Measurements from ENCODE around the gene AMN1. TPM values are rescaled to one million over a fixed set of nuclear protein-coding genes. Genes with fewer than 3 reads are reported as not detected.
"Not testable (repeated sequence)": the region's sequence is repeated elsewhere in the genome, so short reads cannot be mapped to it uniquely, and the experiment has no call there.

The AMN1 gene
- total and polyA plus RNA-seq, 8 donors: 3.5 to 8.4 (median 4.9) TPM

DNA sequence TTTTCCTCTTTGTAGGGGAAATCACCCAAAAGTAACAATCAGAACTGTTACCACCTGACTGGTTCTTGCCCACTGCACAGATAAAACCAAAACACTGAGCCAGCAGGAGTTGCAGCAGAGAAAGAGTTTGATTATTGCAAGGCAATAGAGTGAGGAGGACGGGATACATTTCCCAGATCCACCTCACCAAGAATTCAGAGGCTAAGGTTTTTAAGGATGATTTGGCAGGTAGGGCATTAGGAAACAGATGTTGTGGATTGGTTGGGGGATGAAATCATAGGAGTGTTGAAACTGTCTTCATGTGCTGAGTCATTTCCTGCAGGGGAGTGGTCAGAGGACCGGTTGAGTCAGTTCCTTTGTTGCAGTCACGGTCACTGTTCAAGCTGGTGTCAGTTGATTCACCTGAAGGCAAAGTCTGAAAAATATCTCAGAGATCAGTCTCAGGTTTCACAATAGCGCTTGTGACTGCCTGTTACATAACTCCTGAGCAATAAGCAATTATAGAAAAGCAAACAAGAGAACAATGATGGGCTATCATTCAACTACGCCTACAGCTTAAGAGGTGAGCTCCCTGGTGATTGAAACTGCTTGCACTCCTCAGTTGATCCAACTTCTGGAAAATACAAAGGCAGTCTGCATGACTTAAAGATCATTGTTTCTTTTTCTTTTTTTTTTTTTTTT is 20.3 kb upstream of the AMN1 start:
- intact Hi-C loops (cut with DNase I): no loop called here
- FAIRE-seq (peak; percentile 23), DNase-seq (peak in 4 of 6 donors; percentile 68 to 88 (median 85)), ATAC-seq (peak; percentile 94 to 98 (median 96))
- Histone ChIP-seq H3K9me3 (no peaks in the 10 kb centered on the region), H3K4me1 (peaks cover 0 to 15% (median 4%) of the 10 kb centered on the region in 3 donors), H3K27me3 (no peaks in the 10 kb centered on the region), H3K27ac (peak overlapping the region in 3 of 4 donors; percentile 44 to 82 (median 79)), H3K36me3 (no peaks in the 10 kb centered on the region), H3K4me3 (no peak overlapping the region)
- 16 to 20% methylated on average over 5 of the region's 5 CpGs for WGBS, 2 donors
- no peak for TF ChIP-seq CTCF (IDR thresholded peaks at IDR 0.05)

GRCh38 chr12:31745242-31745641 is 16.4 kb upstream of the AMN1 start:
- Histone ChIP-seq H3K36me3 (no peaks in the 10 kb centered on the region), H3K27me3 (no peaks in the 10 kb centered on the region), H3K9me3 (no peaks in the 10 kb centered on the region), H3K27ac (no peak overlapping the region), H3K4me3 (no peak overlapping the region), H3K4me1 (peaks cover 0 to 15% (median 4%) of the 10 kb centered on the region in 3 donors)
- 89 to 90% methylated on average over 2 of the region's 2 CpGs for WGBS, 2 donors
- ATAC-seq (no peak), FAIRE-seq (no peak), DNase-seq (no peak)
- intact Hi-C loops (cut with DNase I): no loop called here
- no peak for TF ChIP-seq CTCF (IDR thresholded peaks at IDR 0.05)

GRCh38 chr12:31744363-31744762 is 15.5 kb upstream of the AMN1 start:
- DNase-seq; intact Hi-C loops (cut with DNase I): not testable (repeated sequence)

DNA sequence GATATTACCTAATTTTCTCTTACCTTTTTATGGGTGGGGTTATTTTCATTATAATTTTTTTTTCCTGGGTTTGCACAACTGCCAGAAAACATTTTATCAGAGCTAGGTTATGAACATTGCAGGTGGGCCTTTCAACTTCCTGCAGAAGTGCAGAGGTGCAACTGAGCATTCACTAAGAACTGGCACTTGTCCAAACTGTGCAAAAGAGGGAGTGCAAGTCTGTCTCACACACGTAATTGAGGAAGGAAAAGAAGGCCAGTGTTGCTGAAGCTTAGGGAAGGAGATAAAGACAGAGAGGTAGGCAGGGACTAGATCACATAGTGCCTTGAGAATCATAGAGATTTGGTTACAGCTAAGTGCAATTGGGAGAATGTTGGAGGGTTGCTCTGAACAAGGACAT is 14.1 kb upstream of the AMN1 start:
- FAIRE-seq (no peak), ATAC-seq (no peak), DNase-seq (peak in 1 of 6 donors; percentile 16)
- no peaks in the 10 kb centered on the region for H3K36me3 ChIP-seq
- intact Hi-C loops (cut with DNase I): no loop called here
- 27 to 35% methylated on average over 1 of the region's 1 CpG for WGBS, 2 donors
- H3K9me3 ChIP-seq: no peaks in the 10 kb centered on the region
- H3K4me1 ChIP-seq: peaks cover 0 to 12% (median 4%) of the 10 kb centered on the region in 3 donors
- TF ChIP-seq CTCF (IDR thresholded peaks at IDR 0.05): no peak
- no peak overlapping the region for H3K27ac ChIP-seq
- H3K4me3 ChIP-seq: no peak overlapping the region
- H3K27me3 ChIP-seq: no peaks in the 10 kb centered on the region

More at GRCh38 chr12:31744363-31744762, 15.5 kb upstream of the AMN1 start:
- H3K4me3 ChIP-seq, H3K36me3 ChIP-seq, H3K9me3 ChIP-seq, ATAC-seq, H3K27ac ChIP-seq, FAIRE-seq, H3K27me3 ChIP-seq: not testable (repeated sequence)
- peaks cover 0 to 15% (median 4%) of the 10 kb centered on the region in 3 donors for H3K4me1 ChIP-seq
- 75 to 81% methylated on average over 4 of the region's 4 CpGs for WGBS, 2 donors

DNA sequence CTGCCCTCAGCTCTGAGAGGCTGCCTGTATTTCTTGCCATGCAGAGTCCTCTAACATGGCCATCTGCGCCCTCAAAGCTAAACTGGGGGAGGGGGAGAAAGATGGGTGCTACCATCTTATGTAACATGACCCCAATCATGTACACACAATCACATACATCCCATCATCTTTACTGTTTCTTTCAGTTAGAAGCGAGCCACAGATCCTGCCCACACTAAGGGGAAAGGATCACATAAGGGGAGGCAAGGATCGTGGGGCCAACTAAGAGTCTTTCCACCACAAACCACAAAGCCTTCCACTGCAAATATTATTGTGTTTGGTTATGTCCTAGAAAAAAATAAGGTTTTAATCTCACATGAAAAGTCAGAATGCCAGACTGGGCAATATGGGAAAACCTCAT is 11.8 kb upstream of the AMN1 start:
- H3K4me1 ChIP-seq: no peaks in the 10 kb centered on the region
- H3K4me3 ChIP-seq: no peak overlapping the region
- FAIRE-seq (no peak), DNase-seq (no peak), ATAC-seq (no peak)
- H3K27me3 ChIP-seq: no peaks in the 10 kb centered on the region
- intact Hi-C loops (cut with DNase I): no loop called here
- whole genome bisulfite sequencing, 2 donors: 51 to 54% methylated on average over 3 of the region's 3 CpGs
- no peaks in the 10 kb centered on the region for H3K9me3 ChIP-seq
- no peak for TF ChIP-seq CTCF (IDR thresholded peaks at IDR 0.05)
- H3K36me3 ChIP-seq: no peaks in the 10 kb centered on the region
- H3K27ac ChIP-seq: no peak overlapping the region

Data from pancreas (tissue), 10 donors.